GM18498 (cell line): ENCODE results near the gene TBC1D4.

Source experiments
- ATAC-seq: cut with Tn5 transposase; IDR thresholded peaks from one replicate; pipeline ENCODE4 v1.9.1; 2021; ENCODE audit warnings: mild to moderate bottlenecking, moderate library complexity; ENCODE audit not compliant: unreplicated experiment

The TBC1D4 gene

GRCh38 chr13:75489502-75490263, 7.7 kb upstream of the TBC1D4 start:
- peak; percentile 86 for ATAC-seq

- ATAC-seq = no peak
These were observed 4.4 kb upstream of the TBC1D4 start for GRCh38 chr13:75486146-75487062.

- ATAC-seq = no peak
These were observed 3.5 kb upstream of the TBC1D4 start for GRCh38 chr13:75485286-75486062.

- ATAC-seq = no peak
These were observed 781 bp upstream of the TBC1D4 start for GRCh38 chr13:75482820-75483079.

- peak; percentile 32 for ATAC-seq
These were observed 546 bp downstream of the TBC1D4 start for GRCh38 chr13:75481176-75482069.

- no peak for ATAC-seq
These were observed 1.2 kb downstream of the TBC1D4 start for GRCh38 chr13:75480671-75481175.

GRCh38 chr13:75479102-75479740, 2.7 kb downstream of the TBC1D4 start:
- no peak for ATAC-seq

GRCh38 chr13:75478659-75479058, 3.3 kb downstream of the TBC1D4 start:
- no peak for ATAC-seq

GRCh38 chr13:75474956-75475355, 7.0 kb downstream of the TBC1D4 start:
- no peak for ATAC-seq

GRCh38 chr13:75473468-75473867, 8.5 kb downstream of the TBC1D4 start:
- ATAC-seq = no peak

GRCh38 chr13:75470676-75471075, 11.3 kb downstream of the TBC1D4 start:
- no peak for ATAC-seq

- no peak for ATAC-seq
These were observed 12.9 kb downstream of the TBC1D4 start for GRCh38 chr13:75469047-75469446.

- ATAC-seq = no peak
These were observed 13.4 kb downstream of the TBC1D4 start for GRCh38 chr13:75468602-75469001.

GRCh38 chr13:75468098-75468497, 13.9 kb downstream of the TBC1D4 start:
- ATAC-seq = no peak

GRCh38 chr13:75467040-75467728, 14.8 kb downstream of the TBC1D4 start:
- no peak for ATAC-seq

GRCh38 chr13:75465236-75465635, 16.7 kb downstream of the TBC1D4 start:
- no peak for ATAC-seq

- no peak for ATAC-seq
These were observed 20.7 kb downstream of the TBC1D4 start for GRCh38 chr13:75461314-75461713.

- ATAC-seq = no peak
These were observed 21.3 kb downstream of the TBC1D4 start for GRCh38 chr13:75460644-75461043.
